ENCODE measurements around the gene TBCD. TPM values are rescaled to one million over a fixed set of nuclear protein-coding genes. Genes with fewer than 3 reads are reported as not detected.

TBCD gene
- total and polyA plus RNA-seq, 5 experiments from 2014 or later: 41.2 to 170 (median 91.9) TPM

DNA sequence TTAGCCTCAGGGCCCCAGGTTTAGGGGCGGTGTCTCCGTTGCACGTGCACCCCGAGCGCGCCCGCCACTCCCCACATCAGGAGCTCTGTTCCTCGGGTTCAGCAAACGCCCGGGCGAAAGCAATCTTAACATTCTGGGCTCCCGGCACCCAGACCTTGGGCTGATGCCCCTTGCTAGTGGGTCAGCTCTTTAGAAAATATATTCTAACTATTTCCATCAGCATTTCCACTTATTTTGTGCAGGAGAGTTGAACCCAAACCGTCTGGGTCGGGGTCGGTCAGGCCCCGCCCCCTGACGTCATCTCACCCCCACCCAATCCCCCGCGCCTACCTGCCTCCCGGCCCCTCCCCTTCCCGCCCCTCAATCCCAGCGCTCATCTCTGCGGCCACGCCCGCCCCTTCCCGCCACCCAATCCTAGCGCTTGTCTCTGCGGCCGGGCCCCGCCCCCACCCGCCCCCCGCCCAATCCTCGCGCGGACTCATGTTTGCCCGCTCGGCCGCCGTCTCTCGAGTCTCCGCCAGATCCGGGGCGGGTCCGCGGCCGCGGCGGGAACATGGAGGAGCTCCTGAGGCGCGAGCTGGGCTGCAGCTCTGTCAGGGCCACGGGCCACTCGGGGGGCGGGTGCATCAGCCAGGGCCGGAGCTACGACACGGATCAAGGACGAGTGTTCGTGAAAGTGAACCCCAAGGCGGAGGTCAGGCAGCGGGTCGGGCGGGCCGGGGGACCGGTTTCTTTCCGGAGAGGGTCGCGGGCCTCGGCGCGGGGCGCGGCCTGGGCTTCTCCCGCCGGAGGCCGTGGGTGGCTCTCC lies 35.5 kb upstream of the TBCD start, which contains the start of gene FN3KRP:
FN3KRP (plus strand) TSS at position 504 of the 808 bp plus-strand sequence; CDS start at position 554, 50 bp downstream.
- Mint-ChIP-seq H3K4me3 (peak within 1 kb of the TSS; percentile 89 to 99 (median 95)), H3K27me3 (no peaks in the 10 kb centered on the region), H3K36me3 (peaks cover 0 to 20% (median 2%) of the 10 kb centered on the region in 3 donors), H3K27ac (peak within 1 kb of the TSS; percentile 38 to 95 (median 93)), H3K4me1 (peaks cover 7 to 25% (median 24%) of the 10 kb centered on the region in 4 donors), H3K9me3 (no peaks in the 10 kb centered on the region)
- POLR2A ChIA-PET: interaction anchor here (0.5 to 3.2 kb wide), 6 partner anchors 19 to 201 kb away, joined by 3 to 20 read pairs (median 3); partner anchors contain the start of genes FN3K and RAB40B
- ATAC-seq: peak; percentile 92
- DNase-seq: peak; percentile 80 to 97 (median 86)

DNA sequence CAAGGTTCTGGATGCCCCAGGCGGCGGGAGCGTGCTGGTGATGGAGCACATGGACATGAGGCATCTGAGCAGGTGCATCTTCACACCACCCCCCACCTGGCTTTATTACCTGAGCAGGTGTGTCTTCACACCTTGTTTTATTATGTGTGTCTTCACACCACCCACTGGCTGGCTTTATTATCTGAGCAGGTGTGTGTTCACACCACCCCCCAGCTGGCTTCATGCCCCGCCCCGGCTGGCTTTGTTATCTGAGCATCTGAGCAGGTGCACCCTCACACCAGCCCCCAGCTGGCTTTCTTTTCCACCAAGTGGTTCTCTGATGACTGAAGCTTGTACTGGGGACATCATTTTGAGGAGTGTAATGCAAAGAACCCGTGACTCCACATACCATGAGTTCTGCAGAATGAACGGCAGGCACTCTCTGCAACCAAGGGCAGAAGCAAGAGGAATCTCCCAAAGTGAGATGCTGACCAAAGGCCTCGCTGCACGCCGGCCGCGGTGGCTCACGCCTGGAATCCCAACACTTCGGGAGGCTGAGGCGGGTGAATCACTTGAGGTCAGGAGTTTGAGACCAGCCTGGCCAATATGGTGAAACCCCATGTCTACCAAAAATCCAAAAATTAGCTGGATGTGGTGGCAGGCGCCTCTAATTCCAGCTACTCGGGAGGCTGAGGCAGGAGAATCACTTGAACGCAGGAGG lies 32.7 kb upstream of the TBCD start:
- Mint-ChIP-seq H3K4me3 (peak overlapping the region in 6 of 10 donors; percentile 15 to 99 (median 64)), H3K4me1 (peaks cover 14 to 28% (median 24%) of the 10 kb centered on the region in 4 donors), H3K27ac (peak overlapping the region in 4 of 10 donors; percentile 21 to 69 (median 45)), H3K9me3 (no peaks in the 10 kb centered on the region), H3K36me3 (peaks cover 0 to 37% (median 2%) of the 10 kb centered on the region in 3 donors), H3K27me3 (no peaks in the 10 kb centered on the region)
- DNase-seq: no peak
- POLR2A ChIA-PET: no interaction called here
- ATAC-seq: no peak

- Mint-ChIP-seq H3K9me3 (no peaks in the 10 kb centered on the region), H3K4me3 (no peak overlapping the region), H3K36me3 (peaks cover 0 to 38% (median 2%) of the 10 kb centered on the region in 3 donors), H3K4me1 (peaks cover 14 to 28% (median 24%) of the 10 kb centered on the region in 4 donors), H3K27me3 (no peaks in the 10 kb centered on the region), H3K27ac (no peak overlapping the region)
- DNase-seq (no peak), ATAC-seq (no peak)
- POLR2A ChIA-PET: no interaction called here
Observed at GRCh38 chr17:82720204-82720603, 31.7 kb upstream of the TBCD start.

DNA sequence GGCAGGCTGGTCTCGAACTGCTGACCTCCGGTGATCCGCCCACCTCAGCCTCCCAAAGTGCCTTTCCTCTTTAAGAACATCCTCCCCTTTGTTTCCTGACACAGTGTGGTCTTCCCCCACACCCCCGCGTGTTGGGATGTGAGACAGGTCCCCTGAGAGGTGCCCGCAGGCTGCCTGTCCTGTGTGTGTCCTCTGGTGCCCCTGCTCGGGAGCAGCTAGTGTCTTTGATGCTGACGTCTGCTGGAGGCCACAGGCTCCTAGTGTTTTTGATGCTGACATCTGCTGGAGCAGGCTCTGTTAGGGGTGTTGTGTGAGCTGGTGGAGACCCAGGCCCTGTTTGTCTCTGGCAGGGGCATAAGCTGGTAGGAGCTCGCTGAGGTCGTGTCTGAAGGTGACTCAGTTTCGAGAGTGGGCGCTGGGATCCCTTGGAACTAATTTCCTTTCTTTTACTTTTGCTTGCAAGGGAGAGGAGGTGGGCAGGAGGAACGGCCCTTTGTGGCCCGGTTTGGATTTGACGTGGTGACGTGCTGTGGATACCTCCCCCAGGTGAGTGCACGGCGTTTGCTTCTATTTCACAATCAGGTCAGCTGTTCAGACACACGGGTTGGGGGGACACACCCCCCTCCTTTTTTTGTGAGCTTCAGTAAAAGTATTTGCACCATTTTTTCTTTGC lies 29.4 kb upstream of the TBCD start:
- POLR2A ChIA-PET: no interaction called here
- peak overlapping the region in 2 of 10 donors; percentile 13 to 66 for H3K27ac Mint-ChIP-seq
- no peak for ATAC-seq
- H3K36me3 Mint-ChIP-seq: peaks cover 0 to 57% (median 9%) of the 10 kb centered on the region in 3 donors
- no peak overlapping the region for H3K4me3 Mint-ChIP-seq
- peaks cover 8 to 15% (median 11%) of the 10 kb centered on the region in 4 donors for H3K4me1 Mint-ChIP-seq
- DNase-seq: no peak
- H3K27me3 Mint-ChIP-seq: no peaks in the 10 kb centered on the region
- H3K9me3 Mint-ChIP-seq: no peaks in the 10 kb centered on the region

DNA sequence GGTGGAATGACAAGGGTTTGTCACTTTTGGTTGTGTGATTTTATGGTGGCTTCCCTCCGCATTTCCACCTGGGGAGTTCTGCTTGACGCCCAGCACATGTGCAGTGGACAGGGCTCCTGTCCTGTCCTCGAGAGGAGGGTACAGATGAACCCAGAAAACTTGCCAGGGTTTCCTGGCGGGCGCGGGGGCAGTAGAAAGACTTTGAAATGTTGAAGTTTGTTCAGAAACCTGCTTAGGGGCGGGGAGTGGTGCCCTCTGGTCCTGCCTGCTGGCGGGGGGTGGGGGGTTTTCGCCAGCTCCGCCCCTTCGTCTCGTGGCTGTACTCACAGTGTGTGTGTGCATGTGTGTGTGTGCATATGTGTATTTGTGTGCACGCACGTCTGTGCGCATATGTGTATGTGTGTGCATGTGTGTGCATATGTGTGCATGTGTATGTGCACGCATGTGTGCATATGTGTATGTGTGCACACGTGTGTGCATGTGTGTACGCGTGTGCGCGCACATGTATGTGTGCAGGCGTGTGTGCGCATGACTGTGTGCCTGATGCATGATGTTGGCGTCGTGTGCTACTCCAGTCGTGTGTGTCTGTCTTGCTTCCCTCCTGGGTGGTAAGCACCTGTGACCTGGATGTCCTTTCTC lies 28.6 kb upstream of the TBCD start:
- Mint-ChIP-seq H3K4me3 (no peak overlapping the region), H3K4me1 (peaks cover under 1 to 8% (median 5%) of the 10 kb centered on the region in 4 donors), H3K36me3 (peaks cover 0 to 63% (median 12%) of the 10 kb centered on the region in 3 donors), H3K27ac (peak overlapping the region in 3 of 10 donors; percentile 18 to 66 (median 28)), H3K9me3 (no peaks in the 10 kb centered on the region), H3K27me3 (no peaks in the 10 kb centered on the region)
- no peak for DNase-seq
- no peak for ATAC-seq
- POLR2A ChIA-PET: no interaction called here

GRCh38 chr17:82726427-82726826 lies 25.4 kb upstream of the TBCD start:
- DNase-seq: no peak
- POLR2A ChIA-PET: interaction anchor here (0.8 kb wide), 1 partner anchor 90 kb away, joined by 3 read pairs; no protein-coding TSS in a partner anchor

DNA sequence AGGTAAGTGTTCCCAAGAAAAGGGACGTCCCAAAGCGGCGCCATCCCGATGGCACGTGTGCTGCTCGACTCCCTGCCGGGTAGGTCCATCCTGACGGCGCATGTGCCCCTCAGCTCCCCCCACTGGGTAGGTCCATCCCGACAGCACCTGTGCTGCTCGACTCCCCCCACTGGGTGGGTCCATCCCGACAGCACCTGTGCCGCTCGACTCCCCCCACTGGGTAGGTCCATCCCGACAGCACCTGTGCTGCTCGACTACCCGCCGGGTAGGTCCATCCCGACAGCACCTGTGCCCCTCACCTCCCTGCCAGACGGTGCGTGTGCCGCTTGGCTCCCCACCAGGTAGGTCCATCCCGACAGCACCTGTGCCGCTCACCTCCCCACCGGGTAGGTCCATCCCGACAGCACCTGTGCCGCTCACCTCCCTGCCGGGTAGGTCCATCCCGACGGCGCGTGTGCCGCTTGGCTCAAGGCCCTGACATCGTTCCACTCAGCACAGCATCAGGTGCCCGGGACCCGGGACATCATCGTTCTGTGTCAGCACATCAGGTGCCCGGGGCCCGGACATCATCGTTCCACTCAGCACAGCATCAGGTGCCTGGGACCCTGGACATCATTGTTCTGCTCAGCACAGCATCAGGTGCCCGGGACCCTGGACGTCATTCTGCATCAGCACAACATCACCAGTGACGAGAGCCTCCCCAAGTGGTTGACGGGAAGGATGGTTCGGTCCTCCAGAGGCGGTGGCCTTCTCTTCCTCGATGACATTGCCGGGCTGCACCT lies 22.2 kb upstream of the TBCD start:
- Mint-ChIP-seq H3K4me1 (no peaks in the 10 kb centered on the region), H3K27me3 (no peaks in the 10 kb centered on the region), H3K36me3 (peaks cover 6 to 36% (median 14%) of the 10 kb centered on the region in 3 donors), H3K9me3 (peaks cover 0 to 10% (median 1%) of the 10 kb centered on the region in 9 donors), H3K27ac (peak overlapping the region in 2 of 10 donors; percentile 15 to 65), H3K4me3 (no peak overlapping the region)
- DNase-seq: no peak
- POLR2A ChIA-PET: no interaction called here
- no peak for ATAC-seq

More at GRCh38 chr17:82726427-82726826, 25.4 kb upstream of the TBCD start:
- Mint-ChIP-seq H3K27me3 (no peaks in the 10 kb centered on the region), H3K27ac (no peak overlapping the region), H3K36me3 (peaks cover 0 to 48% (median 10%) of the 10 kb centered on the region in 3 donors), H3K4me3 (no peak overlapping the region), H3K9me3 (no peaks in the 10 kb centered on the region), H3K4me1 (peaks cover 0 to 7% (median 1%) of the 10 kb centered on the region in 4 donors)
- ATAC-seq: no peak

DNA sequence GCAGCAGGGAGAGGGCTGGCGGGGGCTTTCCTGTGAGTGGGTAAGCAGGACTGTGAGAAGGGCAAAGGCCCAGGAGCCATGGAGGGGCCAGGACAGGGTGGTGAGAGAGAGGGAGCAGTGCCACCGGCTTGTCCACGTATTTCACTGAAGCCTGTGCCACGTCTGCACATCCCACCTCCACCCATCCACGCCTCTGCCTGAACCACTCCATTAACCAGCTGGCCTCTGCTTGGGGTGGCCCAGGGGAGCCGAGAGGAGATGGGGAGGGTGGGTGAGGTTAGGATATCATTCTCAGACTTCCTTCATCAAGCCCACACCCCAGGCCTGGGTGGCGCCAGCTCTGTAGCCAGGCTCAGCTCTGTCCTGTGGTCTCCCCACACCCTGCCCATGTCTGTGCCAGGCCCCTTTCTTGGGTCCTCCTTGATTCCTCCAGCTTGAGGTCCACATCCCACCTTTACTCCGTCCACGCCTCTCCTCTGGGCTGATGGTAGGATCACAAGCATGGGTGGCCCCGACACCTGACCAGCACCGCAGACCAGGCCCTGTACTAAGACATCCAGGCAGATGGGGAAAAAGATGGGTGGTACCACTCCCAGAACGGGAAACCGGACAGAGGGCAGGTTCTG lies 19.6 kb upstream of the TBCD start:
- Mint-ChIP-seq H3K4me1 (peaks cover 0 to 7% (median 1%) of the 10 kb centered on the region in 4 donors), H3K27me3 (no peaks in the 10 kb centered on the region), H3K9me3 (peaks cover 0 to 10% (median 1%) of the 10 kb centered on the region in 9 donors), H3K27ac (peak overlapping the region in 2 of 10 donors; percentile 32 to 43), H3K4me3 (no peak overlapping the region), H3K36me3 (peaks cover 6 to 20% (median 10%) of the 10 kb centered on the region in 3 donors)
- POLR2A ChIA-PET: interaction anchor here (0.6 kb wide), 1 partner anchor 104 kb away, joined by 4 read pairs; no protein-coding TSS in a partner anchor
- ATAC-seq (no peak), DNase-seq (no peak)

GRCh38 chr17:82734987-82735866 lies 16.6 kb upstream of the TBCD start, which contains the start of gene FN3K:
TSS of gene FN3K (plus strand) at chr17:82735615. CDS start at chr17:82735637, 22 bp downstream.
- POLR2A ChIA-PET: interaction anchor here (1.2 kb wide), 1 partner anchor 19 kb away, joined by 3 read pairs; no protein-coding TSS in a partner anchor
- Mint-ChIP-seq H3K4me1 (peaks cover 0 to 9% (median 1%) of the 10 kb centered on the region in 4 donors), H3K9me3 (peaks cover 0 to 10% (median 1%) of the 10 kb centered on the region in 9 donors), H3K27ac (peak within 1 kb of the TSS in 4 of 10 donors; percentile 25 to 70 (median 46)), H3K27me3 (no peaks in the 10 kb centered on the region), H3K36me3 (peaks cover 4 to 15% (median 9%) of the 10 kb centered on the region in 3 donors), H3K4me3 (peak within 1 kb of the TSS; percentile 61 to 86 (median 72))
- DNase-seq (peak in 6 of 10 donors; percentile 11 to 56 (median 33)), ATAC-seq (peak; percentile 83 to 92)
